Upper lobe of right lung (tissue), 1 donor: ENCODE results near the gene ERGIC1. TPM values are rescaled to one million over a fixed set of nuclear protein-coding genes. Genes with fewer than 3 reads are reported as not detected.

Source experiments
- ATAC-seq: fragments of 200-7000 bp; cut with Tn5 transposase; one replicate; pipeline ENCODE4 v1.9.1; 2020; ENCODE audit warnings: mild to moderate bottlenecking, moderate library complexity
- DNase-seq: peaks from one replicate; pipeline ENCODE4 v3.0.0-alpha.2; 2020
- H3K27ac ChIP-seq: fragments of 200-600 bp; one replicate; pipeline ENCODE4 v1.8.0; 2022
- H3K27me3 ChIP-seq: fragments of 200-600 bp; one replicate; pipeline ENCODE4 v1.8.0; 2022; ENCODE audit warnings: mild to moderate bottlenecking
- H3K36me3 ChIP-seq: fragments of 200-600 bp; one replicate; pipeline ENCODE4 v1.8.0; 2022
- H3K4me1 ChIP-seq: fragments of 200-600 bp; one replicate; pipeline ENCODE4 v1.8.0; 2022
- H3K4me3 ChIP-seq: fragments of 200-600 bp; one replicate; pipeline ENCODE4 v1.8.0; 2022; ENCODE audit warnings: mild to moderate bottlenecking
- H3K9me3 ChIP-seq: fragments of 200-600 bp; one replicate; pipeline ENCODE4 v1.8.0; 2022
- intact Hi-C: fragments of 100-400 bp; cut with DNase I; formaldehyde crosslinking; loops from one replicate; pipeline ENCODE4 v1.11.0; 2022
- total RNA-seq: library from RNA; stranded (reverse); fragmentation: NEBNext Ultra II Directional; extraction: Animal tissue kit (Norgen Biotek cat#: 25700); gene quantifications from one replicate; pipeline ENCODE4 v1.2.1, GENCODE V29; 2021
- TF ChIP-seq, protein P1 (sequence below): fragments of 200-600 bp; IDR thresholded peaks from one replicate; pipeline ENCODE4 v1.8.0; 2022; ENCODE audit warnings: antibody characterized with exemption
- donor health status: DM: no; HTN: yes; CAD: no; lungs with severe emphysema.

Gene ERGIC1
- total RNA-seq, 1 donor from 2014 or later, result 186 TPM

DNA sequence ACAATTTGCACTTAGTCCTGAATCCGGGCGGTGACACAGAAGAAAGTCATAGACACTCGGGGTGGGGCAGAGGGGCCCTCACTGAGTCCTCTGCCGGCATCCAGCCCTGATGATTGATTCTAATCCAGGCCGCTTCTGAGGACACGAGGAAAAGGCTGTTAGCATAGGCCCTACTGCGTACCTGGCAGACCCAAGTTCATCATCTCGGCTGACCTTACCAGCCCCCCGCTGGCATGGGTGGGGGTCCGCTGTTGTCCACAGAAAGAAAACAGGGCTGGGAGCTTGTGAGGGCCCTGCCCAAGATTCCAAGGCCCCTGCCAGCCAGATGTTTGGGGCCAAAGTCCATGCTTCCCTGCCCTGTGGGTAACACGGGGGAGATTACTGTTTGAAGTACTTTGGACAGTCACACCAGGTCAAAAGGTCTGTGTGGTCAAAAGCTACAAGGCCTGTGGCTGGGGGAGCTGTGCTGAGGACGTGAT, 24.5 kb downstream of the ERGIC1 start:
- TF ChIP-seq, protein P1, sequence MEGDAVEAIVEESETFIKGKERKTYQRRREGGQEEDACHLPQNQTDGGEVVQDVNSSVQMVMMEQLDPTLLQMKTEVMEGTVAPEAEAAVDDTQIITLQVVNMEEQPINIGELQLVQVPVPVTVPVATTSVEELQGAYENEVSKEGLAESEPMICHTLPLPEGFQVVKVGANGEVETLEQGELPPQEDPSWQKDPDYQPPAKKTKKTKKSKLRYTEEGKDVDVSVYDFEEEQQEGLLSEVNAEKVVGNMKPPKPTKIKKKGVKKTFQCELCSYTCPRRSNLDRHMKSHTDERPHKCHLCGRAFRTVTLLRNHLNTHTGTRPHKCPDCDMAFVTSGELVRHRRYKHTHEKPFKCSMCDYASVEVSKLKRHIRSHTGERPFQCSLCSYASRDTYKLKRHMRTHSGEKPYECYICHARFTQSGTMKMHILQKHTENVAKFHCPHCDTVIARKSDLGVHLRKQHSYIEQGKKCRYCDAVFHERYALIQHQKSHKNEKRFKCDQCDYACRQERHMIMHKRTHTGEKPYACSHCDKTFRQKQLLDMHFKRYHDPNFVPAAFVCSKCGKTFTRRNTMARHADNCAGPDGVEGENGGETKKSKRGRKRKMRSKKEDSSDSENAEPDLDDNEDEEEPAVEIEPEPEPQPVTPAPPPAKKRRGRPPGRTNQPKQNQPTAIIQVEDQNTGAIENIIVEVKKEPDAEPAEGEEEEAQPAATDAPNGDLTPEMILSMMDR, result no peak
- ATAC-seq, result no peak
- peaks cover 76% of the 10 kb centered on the region for H3K4me1 ChIP-seq
- intact Hi-C loops, result no loop called here
- no peak overlapping the region for H3K4me3 ChIP-seq
- H3K27me3 ChIP-seq, result no peaks in the 10 kb centered on the region
- no peaks in the 10 kb centered on the region for H3K9me3 ChIP-seq
- DNase-seq, result no peak
- no peaks in the 10 kb centered on the region for H3K36me3 ChIP-seq
- H3K27ac ChIP-seq, result peak overlapping the region; percentile 90

- peak; percentile 45 for ATAC-seq
- intact Hi-C loops, result no loop called here
- no peak for DNase-seq
- H3K4me1 ChIP-seq, result peaks cover 70% of the 10 kb centered on the region
- no peaks in the 10 kb centered on the region for H3K9me3 ChIP-seq
- H3K27ac ChIP-seq, result peak overlapping the region; percentile 90
- no peaks in the 10 kb centered on the region for H3K36me3 ChIP-seq
- TF ChIP-seq, protein P1, result no peak
- no peak overlapping the region for H3K4me3 ChIP-seq
- H3K27me3 ChIP-seq, result no peaks in the 10 kb centered on the region
These were observed 25.1 kb downstream of the ERGIC1 start for GRCh38 chr5:172858990-172859811.

GRCh38 chr5:172859966-172860365, 25.9 kb downstream of the ERGIC1 start:
- Histone ChIP-seq H3K27me3 (no peaks in the 10 kb centered on the region), H3K9me3 (no peaks in the 10 kb centered on the region), H3K27ac (peak overlapping the region; percentile 90), H3K4me3 (no peak overlapping the region), H3K36me3 (no peaks in the 10 kb centered on the region), H3K4me1 (peaks cover 62% of the 10 kb centered on the region)
- peak; percentile 25 for ATAC-seq
- intact Hi-C loops, result loop anchor here (10.0 kb wide), 1 partner anchor 85 kb away; the partner anchor contains the start of gene DUSP1
- TF ChIP-seq, protein P1, result no peak
- DNase-seq, result no peak

DNA sequence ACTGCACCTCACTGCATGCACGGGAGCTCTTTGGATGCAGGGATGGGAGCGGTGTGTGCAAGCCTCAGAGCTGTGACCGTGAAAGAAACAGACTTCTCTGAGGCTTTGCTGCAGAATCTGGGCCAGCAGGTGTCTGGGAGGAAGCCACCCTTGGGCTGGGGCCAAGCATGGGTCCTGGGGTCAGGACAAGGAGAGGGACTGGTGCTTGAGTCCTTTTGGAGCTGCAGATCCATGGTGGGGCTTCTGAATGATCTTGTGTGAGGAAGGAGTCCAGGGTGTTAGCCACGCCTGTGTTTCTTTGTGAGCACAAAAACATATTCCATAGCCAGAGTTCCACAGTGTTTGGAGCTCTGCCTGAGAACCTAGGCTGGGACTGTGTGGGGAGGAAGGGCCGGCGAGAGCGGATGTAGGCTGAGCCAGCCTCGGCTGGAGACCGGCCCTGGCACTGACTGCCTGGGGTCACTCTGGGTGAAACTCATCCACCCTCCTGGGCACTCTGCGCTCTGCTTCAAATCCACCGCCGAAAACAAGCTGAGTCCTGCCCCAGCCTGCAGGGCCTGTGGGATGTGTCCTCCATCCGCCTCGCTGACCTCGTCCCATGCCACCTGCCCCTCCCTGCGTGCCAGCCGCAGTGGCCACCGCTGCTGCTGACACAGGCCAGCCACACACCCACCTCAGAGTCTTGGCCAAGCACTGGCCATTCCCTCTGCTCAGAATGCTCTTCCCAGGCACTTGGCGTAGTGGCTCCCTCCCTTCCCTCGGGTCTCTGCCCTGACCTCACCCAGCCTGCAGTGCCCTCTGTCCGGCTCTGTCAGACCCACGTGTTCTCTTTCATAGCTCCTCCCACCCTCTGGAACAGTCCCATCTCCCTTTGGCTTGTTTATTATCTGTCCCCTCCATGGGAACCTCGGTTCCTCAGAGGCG, 26.7 kb downstream of the ERGIC1 start:
- peaks cover 62% of the 10 kb centered on the region for H3K4me1 ChIP-seq
- intact Hi-C loops, result loop anchor here (10.0 kb wide), 1 partner anchor 86 kb away; the partner anchor contains the start of gene DUSP1
- H3K27ac ChIP-seq, result peak overlapping the region; percentile 90
- no peaks in the 10 kb centered on the region for H3K36me3 ChIP-seq
- H3K4me3 ChIP-seq, result no peak overlapping the region
- DNase-seq, result peak; percentile 89
- TF ChIP-seq, protein P1, result no peak
- no peaks in the 10 kb centered on the region for H3K9me3 ChIP-seq
- peak; percentile 88 for ATAC-seq
- no peaks in the 10 kb centered on the region for H3K27me3 ChIP-seq

GRCh38 chr5:172861461-172861860, 27.4 kb downstream of the ERGIC1 start:
- peaks cover 57% of the 10 kb centered on the region for H3K4me1 ChIP-seq
- TF ChIP-seq, protein P1, result no peak
- no peak for ATAC-seq
- no peak for DNase-seq
- H3K4me3 ChIP-seq, result no peak overlapping the region
- no peaks in the 10 kb centered on the region for H3K27me3 ChIP-seq
- no peaks in the 10 kb centered on the region for H3K36me3 ChIP-seq
- peak overlapping the region; percentile 90 for H3K27ac ChIP-seq
- intact Hi-C loops, result loop anchor here (10.0 kb wide), 1 partner anchor 87 kb away; the partner anchor contains the start of gene DUSP1
- no peaks in the 10 kb centered on the region for H3K9me3 ChIP-seq
